HG03097 (cell line): Measurements from ENCODE around the gene REXO1.

Experiments used
- ATAC-seq: cut with Tn5 transposase; IDR thresholded peaks from one replicate; pipeline ENCODE4 v1.9.1; 2021; ENCODE audit not compliant: unreplicated experiment, low FRiP score

REXO1 gene

GRCh38 chr19:1774989-1775772, 73.1 kb downstream of the REXO1 start:
- ATAC-seq = no peak

DNA sequence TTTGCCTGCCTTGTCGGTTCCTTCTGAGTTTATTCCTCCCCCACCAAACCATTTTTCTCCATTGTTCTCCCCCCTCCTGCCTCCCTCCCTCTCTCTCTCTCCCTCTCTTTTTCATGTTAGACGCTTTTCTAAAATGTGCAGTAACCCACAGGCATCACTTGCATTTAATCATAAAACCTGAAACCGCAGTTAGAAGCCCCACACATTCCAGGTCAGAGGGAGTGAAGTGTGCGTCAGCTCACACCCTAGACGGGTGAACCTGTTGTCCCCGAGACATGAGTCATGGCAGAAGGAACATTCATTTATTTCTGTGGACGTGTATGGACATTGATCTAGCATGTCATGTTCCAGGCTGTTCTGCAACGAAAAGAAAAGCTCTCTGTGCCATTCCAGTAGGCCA, 75.1 kb downstream of the REXO1 start:
- no peak for ATAC-seq

- no peak for ATAC-seq
Observed at GRCh38 chr19:1770866-1771576, 77.3 kb downstream of the REXO1 start.

GRCh38 chr19:1769645-1769985, 78.7 kb downstream of the REXO1 start:
- no peak for ATAC-seq

GRCh38 chr19:1768918-1769644, 79.2 kb downstream of the REXO1 start:
- no peak for ATAC-seq

DNA sequence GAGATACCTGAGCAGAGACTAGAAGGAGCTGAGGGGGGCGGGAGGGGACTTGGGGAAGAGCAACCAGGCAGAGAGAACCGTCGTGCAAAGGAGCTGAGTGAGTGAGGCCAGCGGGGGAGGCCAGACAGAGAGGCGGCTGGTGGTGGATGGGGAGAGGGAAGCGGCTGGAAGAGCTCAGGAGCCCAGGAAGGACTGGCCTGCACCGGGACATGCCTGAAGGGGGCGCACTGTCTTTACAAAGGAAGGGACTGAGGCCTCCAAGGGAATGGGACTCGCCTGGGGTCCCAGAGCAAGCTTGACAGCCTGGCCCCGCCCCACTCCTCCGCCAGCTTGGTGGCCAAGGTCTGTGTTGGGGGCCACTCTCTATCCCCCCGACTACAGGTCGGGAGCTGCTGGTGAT, 80.0 kb downstream of the REXO1 start:
- no peak for ATAC-seq

DNA sequence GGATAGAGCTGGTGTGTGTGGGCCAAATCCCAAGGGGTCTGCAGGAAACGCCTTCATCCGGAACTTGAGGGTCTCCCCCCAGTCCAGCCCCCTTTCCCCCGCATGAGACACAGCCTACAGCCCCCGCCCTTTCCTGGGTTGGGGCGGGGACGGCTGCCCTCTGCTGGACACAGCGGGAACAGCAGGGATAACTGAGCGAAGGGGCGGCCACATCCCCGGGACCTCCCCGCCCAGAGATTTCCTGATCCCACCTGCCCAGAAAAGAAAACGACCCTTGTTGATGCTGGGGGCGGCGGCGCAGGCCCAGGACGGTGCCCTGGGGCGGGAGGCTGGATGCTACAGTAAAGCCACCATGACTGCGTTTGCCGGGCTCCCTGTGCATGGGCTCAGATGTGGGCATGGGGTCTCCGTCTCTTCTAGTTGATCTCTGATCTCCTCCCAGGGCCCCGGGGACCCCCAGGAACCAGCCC, 80.8 kb downstream of the REXO1 start:
- no peak for ATAC-seq

GRCh38 chr19:1766800-1767352, 81.4 kb downstream of the REXO1 start:
- no peak for ATAC-seq

GRCh38 chr19:1765904-1766799, 82.1 kb downstream of the REXO1 start:
- no peak for ATAC-seq
